GM12892 (cell line): ENCODE measurements around the gene BHMT.

ENCODE experiments used
- POLR2A ChIP-seq: IDR thresholded peaks from 2 replicates; pipeline ENCODE4 v1.6.1; 2011; ENCODE audit warnings: low read depth, low read length, control low read depth
- POLR2AphosphoS5 ChIP-seq: IDR thresholded peaks from 2 replicates; pipeline ENCODE4 v1.6.1; 2011; ENCODE audit warnings: low read depth, low read length, control low read depth
- TAF1 ChIP-seq: IDR thresholded peaks from 2 replicates; pipeline ENCODE4 v1.6.1; 2011; ENCODE audit warnings: low read depth, mild to moderate bottlenecking, control low read depth, low read length, borderline replicate concordance

- no peak for TF ChIP-seq POLR2AphosphoS5
- TF ChIP-seq POLR2A, result no peak
- no peak for TF ChIP-seq TAF1
Measured at GRCh38 chr5:79070350-79070667, 41.3 kb upstream of the BHMT start.
